Activated CD8-positive, alpha-beta T cell treated with anti-CD3 and anti-CD28 coated beads, Interleukin-2, amount 10 ng/mL, durations not matched to agents 7 days and 5 days (primary cell): Measurements from ENCODE around the gene GPC6. TPM values are rescaled to one million over a fixed set of nuclear protein-coding genes. Genes with fewer than 3 reads are reported as not detected.

Experiments
- ATAC-seq: fragments of 150-1000 bp; cut with Tn5 transposase; one replicate; pipeline ENCODE4 v1.10.0; 2021; ENCODE audit warnings: moderate library complexity
- CTCF ChIA-PET: fragments of 350-600 bp; sonication (Branson Sonifier 250); formaldehyde crosslinking; loops from one replicate; lab custom pipeline; 2021; ENCODE audit warnings: antibody characterized with exemption; lab: Charles Lee
- POLR2A ChIA-PET: fragments of 350-600 bp; sonication (Branson Sonifier 250); formaldehyde crosslinking; loops from one replicate; lab custom pipeline; 2021; ENCODE audit warnings: antibody characterized with exemption; lab: Charles Lee
- DNase-seq: peaks from one replicate; pipeline ENCODE4 v3.0.0-alpha.2; 2020
- H3K27ac Mint-ChIP-seq: one replicate; pipeline ENCODE4 v1.8.0; 2021; ENCODE audit warnings: mild to moderate bottlenecking, mixed read lengths
- H3K27me3 Mint-ChIP-seq: one replicate; pipeline ENCODE4 v1.8.0; 2021; ENCODE audit warnings: low read depth, mixed read lengths
- H3K36me3 Mint-ChIP-seq: one replicate; pipeline ENCODE4 v1.8.0; 2021; ENCODE audit warnings: low read depth, mixed read lengths
- H3K4me1 Mint-ChIP-seq: one replicate; pipeline ENCODE4 v1.8.0; 2021; ENCODE audit warnings: low read depth, mixed read lengths
- H3K4me3 Mint-ChIP-seq: one replicate; pipeline ENCODE4 v1.8.0; 2021; ENCODE audit warnings: mild to moderate bottlenecking, mixed read lengths
- H3K9me3 Mint-ChIP-seq: one replicate; pipeline ENCODE4 v1.8.0; 2022; ENCODE audit warnings: mixed read lengths; ENCODE audit not compliant: insufficient read depth
- total RNA-seq, 2 experiments: library from RNA; stranded (reverse); gene quantifications; one replicate each; pipeline ENCODE4 v1.2.3, GENCODE V29; 2021

The GPC6 gene
- total RNA-seq, 2 experiments from 2014 or later: not detected

- Mint-ChIP-seq H3K27me3 (no peaks in the 10 kb centered on the region), H3K4me1 (no peaks in the 10 kb centered on the region), H3K4me3 (no peak overlapping the region), H3K27ac (no peak overlapping the region), H3K36me3 (no peaks in the 10 kb centered on the region), H3K9me3 (no peaks in the 10 kb centered on the region)
- DNase-seq: no peak
- CTCF ChIA-PET: no interaction called here
- POLR2A ChIA-PET: no interaction called here
- no peak for ATAC-seq
Measured at GRCh38 chr13:93259527-93260080, 33.0 kb downstream of the GPC6 start.

- ATAC-seq (no peak), DNase-seq (no peak)
- H3K9me3 Mint-ChIP-seq: no peaks in the 10 kb centered on the region
- H3K4me3 Mint-ChIP-seq: no peak overlapping the region
- no peaks in the 10 kb centered on the region for H3K4me1 Mint-ChIP-seq
- CTCF ChIA-PET: no interaction called here
- H3K36me3 Mint-ChIP-seq: no peaks in the 10 kb centered on the region
- H3K27ac Mint-ChIP-seq: no peak overlapping the region
- H3K27me3 Mint-ChIP-seq: no peaks in the 10 kb centered on the region
- POLR2A ChIA-PET: no interaction called here
Measured at GRCh38 chr13:93260591-93260990, 34.0 kb downstream of the GPC6 start.

- CTCF ChIA-PET: no interaction called here
- H3K4me1 Mint-ChIP-seq: no peaks in the 10 kb centered on the region
- no peak for DNase-seq
- no peak for ATAC-seq
- H3K36me3 Mint-ChIP-seq: no peaks in the 10 kb centered on the region
- H3K27ac Mint-ChIP-seq: no peak overlapping the region
- H3K4me3 Mint-ChIP-seq: no peak overlapping the region
- no peaks in the 10 kb centered on the region for H3K9me3 Mint-ChIP-seq
- H3K27me3 Mint-ChIP-seq: no peaks in the 10 kb centered on the region
- POLR2A ChIA-PET: no interaction called here
Measured at GRCh38 chr13:93262729-93263345, 36.2 kb downstream of the GPC6 start.

- CTCF ChIA-PET: no interaction called here
- Mint-ChIP-seq H3K4me3 (no peak overlapping the region), H3K9me3 (no peaks in the 10 kb centered on the region), H3K4me1 (no peaks in the 10 kb centered on the region), H3K27me3 (no peaks in the 10 kb centered on the region), H3K27ac (no peak overlapping the region), H3K36me3 (no peaks in the 10 kb centered on the region)
- POLR2A ChIA-PET: no interaction called here
- ATAC-seq (no peak), DNase-seq (no peak)
Measured at GRCh38 chr13:93264876-93265275, 38.3 kb downstream of the GPC6 start.

- ATAC-seq: no peak
- no peaks in the 10 kb centered on the region for H3K4me1 Mint-ChIP-seq
- no peaks in the 10 kb centered on the region for H3K27me3 Mint-ChIP-seq
- no peak for DNase-seq
- no peaks in the 10 kb centered on the region for H3K9me3 Mint-ChIP-seq
- ChIA-PET POLR2A (no interaction called here), CTCF (no interaction called here)
- H3K36me3 Mint-ChIP-seq: no peaks in the 10 kb centered on the region
- no peak overlapping the region for H3K27ac Mint-ChIP-seq
- no peak overlapping the region for H3K4me3 Mint-ChIP-seq
Measured at GRCh38 chr13:93265800-93266199, 39.2 kb downstream of the GPC6 start.

GRCh38 chr13:93266681-93267080 is 40.1 kb downstream of the GPC6 start:
- Mint-ChIP-seq H3K9me3 (no peaks in the 10 kb centered on the region), H3K4me1 (no peaks in the 10 kb centered on the region), H3K27me3 (no peaks in the 10 kb centered on the region), H3K36me3 (no peaks in the 10 kb centered on the region), H3K4me3 (no peak overlapping the region), H3K27ac (no peak overlapping the region)
- no peak for ATAC-seq
- no peak for DNase-seq
- POLR2A ChIA-PET: no interaction called here
- CTCF ChIA-PET: no interaction called here

GRCh38 chr13:93268327-93269028 is 41.9 kb downstream of the GPC6 start:
- Mint-ChIP-seq H3K27me3 (no peaks in the 10 kb centered on the region), H3K9me3 (no peaks in the 10 kb centered on the region), H3K36me3 (no peaks in the 10 kb centered on the region), H3K27ac (no peak overlapping the region), H3K4me1 (no peaks in the 10 kb centered on the region), H3K4me3 (no peak overlapping the region)
- ATAC-seq (no peak), DNase-seq (no peak)
- ChIA-PET CTCF (no interaction called here), POLR2A (no interaction called here)

GRCh38 chr13:93270769-93271742 is 44.4 kb downstream of the GPC6 start:
- H3K9me3 Mint-ChIP-seq: no peaks in the 10 kb centered on the region
- DNase-seq: no peak
- H3K27me3 Mint-ChIP-seq: no peaks in the 10 kb centered on the region
- no peak overlapping the region for H3K4me3 Mint-ChIP-seq
- ChIA-PET POLR2A (no interaction called here), CTCF (no interaction called here)
- no peaks in the 10 kb centered on the region for H3K36me3 Mint-ChIP-seq
- no peaks in the 10 kb centered on the region for H3K4me1 Mint-ChIP-seq
- ATAC-seq: no peak
- H3K27ac Mint-ChIP-seq: no peak overlapping the region

GRCh38 chr13:93279982-93280381 is 53.4 kb downstream of the GPC6 start:
- Mint-ChIP-seq H3K27me3 (no peaks in the 10 kb centered on the region), H3K4me3 (no peak overlapping the region), H3K9me3 (no peaks in the 10 kb centered on the region), H3K4me1 (no peaks in the 10 kb centered on the region), H3K36me3 (no peaks in the 10 kb centered on the region), H3K27ac (no peak overlapping the region)
- ChIA-PET POLR2A (no interaction called here), CTCF (no interaction called here)
- no peak for DNase-seq
- ATAC-seq: no peak

- DNase-seq (no peak), ATAC-seq (no peak)
- Mint-ChIP-seq H3K4me3 (no peak overlapping the region), H3K9me3 (no peaks in the 10 kb centered on the region), H3K27ac (no peak overlapping the region), H3K27me3 (no peaks in the 10 kb centered on the region), H3K36me3 (no peaks in the 10 kb centered on the region), H3K4me1 (no peaks in the 10 kb centered on the region)
- ChIA-PET CTCF (no interaction called here), POLR2A (no interaction called here)
Measured at GRCh38 chr13:93280688-93281087, 54.1 kb downstream of the GPC6 start.

GRCh38 chr13:93283255-93283654 is 56.6 kb downstream of the GPC6 start:
- Mint-ChIP-seq H3K4me1 (no peaks in the 10 kb centered on the region), H3K27ac (no peak overlapping the region), H3K4me3 (no peak overlapping the region), H3K27me3 (no peaks in the 10 kb centered on the region), H3K9me3 (no peaks in the 10 kb centered on the region), H3K36me3 (no peaks in the 10 kb centered on the region)
- ChIA-PET CTCF (no interaction called here), POLR2A (no interaction called here)
- DNase-seq: no peak
- no peak for ATAC-seq

- Mint-ChIP-seq H3K4me1 (no peaks in the 10 kb centered on the region), H3K9me3 (no peaks in the 10 kb centered on the region), H3K4me3 (no peak overlapping the region), H3K36me3 (no peaks in the 10 kb centered on the region), H3K27ac (no peak overlapping the region), H3K27me3 (no peaks in the 10 kb centered on the region)
- ATAC-seq (no peak), DNase-seq (no peak)
- ChIA-PET POLR2A (no interaction called here), CTCF (no interaction called here)
Measured at GRCh38 chr13:93284064-93284463, 57.5 kb downstream of the GPC6 start.
